Activated CD4-positive, alpha-beta T cell treated with anti-CD3 and anti-CD28 coated beads, Interleukin-2, Interleukin-4, amounts not matched to agents 100 ng/mL and 50 ng/mL, durations not matched to agents 16 hours and 8 hours (primary cell): ENCODE results near the gene SMARCAD1.
A peak's percentile ranks its signal among the peaks of the same experiment; 100 is the strongest.
"Not testable (repeated sequence)": the region's sequence is repeated elsewhere in the genome, so short reads cannot be mapped to it uniquely, and the experiment has no call there.

Source experiments
- DNase-seq: peaks from one replicate; pipeline ENCODE4 v3.0.0-alpha.2; 2020; ENCODE audit warnings: low spot score

The SMARCAD1 gene

GRCh38 chr4:94298725-94299252, 91.1 kb downstream of the SMARCAD1 start:
- no peak for DNase-seq

- no peak for DNase-seq
Measured at GRCh38 chr4:94302191-94302590, 94.5 kb downstream of the SMARCAD1 start.

- peak; percentile 53 for DNase-seq
Measured at GRCh38 chr4:94304365-94304971, 96.8 kb downstream of the SMARCAD1 start.

GRCh38 chr4:94305466-94306225, 98.0 kb downstream of the SMARCAD1 start:
- DNase-seq: no peak

- DNase-seq: no peak
Measured at GRCh38 chr4:94306713-94307112, 99.0 kb downstream of the SMARCAD1 start.

- no peak for DNase-seq
Measured at GRCh38 chr4:94307231-94307871, 99.7 kb downstream of the SMARCAD1 start.

- DNase-seq: not testable (repeated sequence)
Measured at GRCh38 chr4:94319927-94320326, 112.3 kb downstream of the SMARCAD1 start.

GRCh38 chr4:94325835-94326234, 118.2 kb downstream of the SMARCAD1 start:
- no peak for DNase-seq

- DNase-seq: no peak
Measured at GRCh38 chr4:94329933-94330332, 122.3 kb downstream of the SMARCAD1 start.

GRCh38 chr4:94332983-94333590, 125.4 kb downstream of the SMARCAD1 start:
- no peak for DNase-seq

- DNase-seq: no peak
Measured at GRCh38 chr4:94333866-94334265, 126.2 kb downstream of the SMARCAD1 start.

- DNase-seq: no peak
Measured at GRCh38 chr4:94334476-94334875, 126.8 kb downstream of the SMARCAD1 start.

- DNase-seq: no peak
Measured at GRCh38 chr4:94334962-94335361, 127.3 kb downstream of the SMARCAD1 start.

- no peak for DNase-seq
Measured at GRCh38 chr4:94336303-94336702, 128.6 kb downstream of the SMARCAD1 start.

GRCh38 chr4:94336791-94337190, 129.1 kb downstream of the SMARCAD1 start:
- DNase-seq: not testable (repeated sequence)

- peak; percentile 85 for DNase-seq
Measured at GRCh38 chr4:94338681-94339351, 131.2 kb downstream of the SMARCAD1 start.

- DNase-seq: peak; percentile 60
Measured at GRCh38 chr4:94339779-94340178, 132.1 kb downstream of the SMARCAD1 start.
